ENCODE results near the gene PRDM10.

DNA sequence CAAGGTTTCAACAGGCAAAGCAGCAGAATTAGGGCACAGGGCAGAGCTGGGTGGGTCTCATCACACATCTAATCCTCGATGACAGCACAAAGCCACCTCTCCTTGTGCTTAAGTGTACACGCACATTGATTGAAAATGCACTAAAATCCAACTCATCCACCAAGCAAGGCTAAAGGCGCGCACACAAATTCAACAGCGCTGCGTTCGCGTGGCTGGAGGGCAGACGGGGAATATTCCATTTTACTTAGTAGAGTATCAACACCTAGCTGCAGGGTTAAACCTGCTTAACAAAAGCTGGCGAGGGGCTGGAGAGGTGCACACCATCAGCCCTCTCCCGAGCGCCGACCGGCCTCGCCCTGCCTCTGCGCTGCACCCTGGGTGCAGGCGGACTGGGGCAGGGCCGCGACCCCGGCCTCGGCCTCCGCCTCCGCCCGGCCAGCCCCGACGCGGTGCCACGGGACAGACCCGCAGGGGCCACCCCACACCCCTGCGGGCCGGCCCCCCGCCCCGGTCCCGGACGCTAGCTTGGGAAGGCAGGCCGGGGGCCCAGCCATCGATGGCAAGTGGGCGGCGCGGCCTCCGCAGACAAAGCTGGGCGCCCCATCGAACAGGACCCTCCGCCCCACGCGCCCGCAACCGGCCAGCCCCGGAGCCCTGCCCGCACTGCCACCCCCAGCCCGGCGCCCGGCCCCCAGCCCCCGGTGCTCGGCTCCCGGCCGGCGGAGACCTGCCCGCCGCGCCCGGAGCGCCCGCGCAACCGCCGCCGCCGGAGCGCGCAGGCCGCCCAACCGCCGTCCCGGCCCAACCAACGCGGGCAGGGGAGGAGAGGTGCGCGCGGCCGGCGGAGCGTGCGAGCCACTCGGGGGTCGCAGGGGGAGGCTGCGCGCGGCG lies 929 bp downstream of the PRDM10 start:
- no peak for TF ChIP-seq POLR2A (IDR thresholded peaks at IDR 0.05; ENCODE audit: borderline replicate concordance, extremely low read depth, insufficient read depth, insufficient read length)
- TF ChIP-seq CTCF (IDR thresholded peaks at IDR 0.05 in 2 of 3, conservative IDR thresholded peaks at IDR 0.05 in 1 of 3; ENCODE audit: borderline replicate concordance in 1 of 3, insufficient read depth in 1 of 3, low read depth in 2 of 3, low read length in 2 of 3) = no peak
- no peak for TF ChIP-seq TCF7L2 (IDR thresholded peaks at IDR 0.05; ENCODE audit: borderline replicate concordance, extremely low read depth, insufficient read depth, insufficient read length)
- TF ChIP-seq, protein P1, sequence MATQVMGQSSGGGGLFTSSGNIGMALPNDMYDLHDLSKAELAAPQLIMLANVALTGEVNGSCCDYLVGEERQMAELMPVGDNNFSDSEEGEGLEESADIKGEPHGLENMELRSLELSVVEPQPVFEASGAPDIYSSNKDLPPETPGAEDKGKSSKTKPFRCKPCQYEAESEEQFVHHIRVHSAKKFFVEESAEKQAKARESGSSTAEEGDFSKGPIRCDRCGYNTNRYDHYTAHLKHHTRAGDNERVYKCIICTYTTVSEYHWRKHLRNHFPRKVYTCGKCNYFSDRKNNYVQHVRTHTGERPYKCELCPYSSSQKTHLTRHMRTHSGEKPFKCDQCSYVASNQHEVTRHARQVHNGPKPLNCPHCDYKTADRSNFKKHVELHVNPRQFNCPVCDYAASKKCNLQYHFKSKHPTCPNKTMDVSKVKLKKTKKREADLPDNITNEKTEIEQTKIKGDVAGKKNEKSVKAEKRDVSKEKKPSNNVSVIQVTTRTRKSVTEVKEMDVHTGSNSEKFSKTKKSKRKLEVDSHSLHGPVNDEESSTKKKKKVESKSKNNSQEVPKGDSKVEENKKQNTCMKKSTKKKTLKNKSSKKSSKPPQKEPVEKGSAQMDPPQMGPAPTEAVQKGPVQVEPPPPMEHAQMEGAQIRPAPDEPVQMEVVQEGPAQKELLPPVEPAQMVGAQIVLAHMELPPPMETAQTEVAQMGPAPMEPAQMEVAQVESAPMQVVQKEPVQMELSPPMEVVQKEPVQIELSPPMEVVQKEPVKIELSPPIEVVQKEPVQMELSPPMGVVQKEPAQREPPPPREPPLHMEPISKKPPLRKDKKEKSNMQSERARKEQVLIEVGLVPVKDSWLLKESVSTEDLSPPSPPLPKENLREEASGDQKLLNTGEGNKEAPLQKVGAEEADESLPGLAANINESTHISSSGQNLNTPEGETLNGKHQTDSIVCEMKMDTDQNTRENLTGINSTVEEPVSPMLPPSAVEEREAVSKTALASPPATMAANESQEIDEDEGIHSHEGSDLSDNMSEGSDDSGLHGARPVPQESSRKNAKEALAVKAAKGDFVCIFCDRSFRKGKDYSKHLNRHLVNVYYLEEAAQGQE (IDR thresholded peaks at IDR 0.05; ENCODE audit: low read depth) = no peak
- no peak for TF ChIP-seq EGR1 (IDR thresholded peaks at IDR 0.05; ENCODE audit: low read depth)
- TF ChIP-seq POLR2AphosphoS5 (IDR thresholded peaks at IDR 0.05; ENCODE audit: low read depth, low read length) = no peak; the same call in 1 of the 2 replicates
- TF ChIP-seq FOSL1 (IDR thresholded peaks at IDR 0.05; ENCODE audit: low read depth) = no peak
- no peak for TF ChIP-seq CEBPB (IDR thresholded peaks at IDR 0.05; ENCODE audit: low read depth)
- TF ChIP-seq, protein P2, sequence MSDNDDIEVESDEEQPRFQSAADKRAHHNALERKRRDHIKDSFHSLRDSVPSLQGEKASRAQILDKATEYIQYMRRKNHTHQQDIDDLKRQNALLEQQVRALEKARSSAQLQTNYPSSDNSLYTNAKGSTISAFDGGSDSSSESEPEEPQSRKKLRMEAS (IDR thresholded peaks at IDR 0.05) = no peak; the same call in 1 of the 2 replicates
- TF ChIP-seq SIN3A (IDR thresholded peaks at IDR 0.05; ENCODE audit: low read depth) = no peak
- TF ChIP-seq EZH2 (IDR thresholded peaks at IDR 0.05) = no peak
